CD4-positive, alpha-beta memory T cell (primary cell): ENCODE measurements around the gene SYNPO. TPM values are rescaled to one million over a fixed set of nuclear protein-coding genes. Genes with fewer than 3 reads are reported as not detected.

Experiments
- CTCF ChIA-PET: fragments of 350-600 bp; sonication (Branson Sonifier 250); formaldehyde crosslinking; loops from one replicate; lab custom pipeline; 2021; ENCODE audit warnings: inconsistent platforms; ENCODE audit not compliant: partially characterized antibody; lab: Charles Lee
- POLR2A ChIA-PET: fragments of 350-600 bp; sonication (Branson Sonifier 250); formaldehyde crosslinking; loops from one replicate; lab custom pipeline; 2021; ENCODE audit not compliant: partially characterized antibody; lab: Charles Lee
- DNase-seq, 5 donors: peaks; one replicate each; pipeline versions ENCODE4 v3.0.0 to v3.0.0-alpha.2; 2020 to 2022; ENCODE audit warnings: mixed read lengths in 1 of 5
- H3K27ac ChIP-seq: one replicate; pipeline ENCODE4 v1.7.0; 2013; ENCODE audit warnings: low read depth, low read length
- H3K27me3 ChIP-seq: 2 replicates; pipeline ENCODE4 v1.7.0; 2013; ENCODE audit warnings: mild to moderate bottlenecking, low read length, moderate library complexity; ENCODE audit not compliant: insufficient read depth
- H3K36me3 ChIP-seq: 2 replicates; pipeline ENCODE4 v1.7.0; 2013; ENCODE audit warnings: mild to moderate bottlenecking, low read length, moderate library complexity; ENCODE audit not compliant: insufficient read depth
- H3K4me1 ChIP-seq: 2 replicates; pipeline ENCODE4 v1.7.0; 2013; ENCODE audit warnings: mild to moderate bottlenecking, low read length, moderate library complexity; ENCODE audit not compliant: insufficient read depth
- H3K4me3 ChIP-seq, 2 donors: one replicate each; pipeline ENCODE4 v1.7.0; 2013; ENCODE audit warnings: low read length in 2 of 2, mild to moderate bottlenecking in 1 of 2
- H3K9me3 ChIP-seq, 2 donors: one replicate each; pipeline ENCODE4 v1.7.0; 2013; ENCODE audit warnings: low read length in 2 of 2, control low read depth in 1 of 2; ENCODE audit not compliant: control insufficient read depth in 1 of 2
- H3K27ac Mint-ChIP-seq, 7 donors: one replicate each; pipeline ENCODE4 v1.8.0; 2020 to 2021; ENCODE audit warnings: mixed read lengths in 7 of 7, mild to moderate bottlenecking in 6 of 7, inconsistent platforms in 3 of 7, moderate library complexity in 3 of 7
- H3K27me3 Mint-ChIP-seq, 2 donors: one replicate each; pipeline ENCODE4 v1.8.0; 2020 to 2021; ENCODE audit warnings: mixed read lengths in 2 of 2
- H3K36me3 Mint-ChIP-seq, 2 donors: one replicate each; pipeline ENCODE4 v1.8.0; 2020 to 2021; ENCODE audit warnings: mixed read lengths in 2 of 2, inconsistent platforms in 1 of 2, mild to moderate bottlenecking in 1 of 2
- H3K4me1 Mint-ChIP-seq, 4 donors: one replicate each; pipeline ENCODE4 v1.8.0; 2020 to 2021; ENCODE audit warnings: mixed read lengths in 4 of 4, mild to moderate bottlenecking in 1 of 4
- H3K4me3 Mint-ChIP-seq, 8 donors: one replicate each; pipeline ENCODE4 v1.8.0; 2020 to 2021; ENCODE audit warnings: mixed read lengths in 8 of 8, mild to moderate bottlenecking in 7 of 8, moderate library complexity in 6 of 8, inconsistent platforms in 3 of 8
- H3K9me3 Mint-ChIP-seq, 8 donors: one replicate each; pipeline ENCODE4 v1.8.0; 2020 to 2021; ENCODE audit warnings: mixed read lengths in 8 of 8, mild to moderate bottlenecking in 5 of 8, inconsistent platforms in 3 of 8, moderate library complexity in 1 of 8
- intact Hi-C: fragments of 100-400 bp; cut with micrococcal nuclease; formaldehyde crosslinking; loops from one replicate; pipeline ENCODE4 v1.15.1; 2023
- polyA plus RNA-seq, 2 donors: library from polyadenylated mRNA; unstranded; fragments of 300-500 nt; fragmentation: Illumina TruSeq; gene quantifications; one replicate each; pipeline ENCODE4 v1.2.3, GENCODE V29; 2021
- total RNA-seq, 2 experiments: library from RNA; stranded (reverse); gene quantifications; one replicate each; pipeline ENCODE4 v1.2.3, GENCODE V29; 2021

Gene SYNPO
- total and polyA plus RNA-seq, 4 experiments from 2014 or later = 0.06 TPM; not detected in 3

- DNase-seq = no peak
- no peak overlapping the region for H3K4me3 Mint-ChIP-seq
- Histone ChIP-seq H3K27ac (no peak overlapping the region), H3K4me1 (no peaks in the 10 kb centered on the region), H3K4me3 (no peak overlapping the region), H3K27me3 (no peaks in the 10 kb centered on the region), H3K36me3 (no peaks in the 10 kb centered on the region), H3K9me3 (no peaks in the 10 kb centered on the region)
- intact Hi-C loops = no loop called here
- H3K36me3 Mint-ChIP-seq = no peaks in the 10 kb centered on the region
- no peaks in the 10 kb centered on the region for H3K4me1 Mint-ChIP-seq
- peaks cover 2 to 15% of the 10 kb centered on the region in 2 donors for H3K27me3 Mint-ChIP-seq
- H3K27ac Mint-ChIP-seq = peak overlapping the region in 1 of 7 donors; percentile 51
- ChIA-PET POLR2A (no interaction called here), CTCF (no interaction called here)
- H3K9me3 Mint-ChIP-seq = peaks cover 0 to 2% (median 0%) of the 10 kb centered on the region in 8 donors
Observed at GRCh38 chr5:150632305-150633160, 7.9 kb upstream of the SYNPO start.

DNA sequence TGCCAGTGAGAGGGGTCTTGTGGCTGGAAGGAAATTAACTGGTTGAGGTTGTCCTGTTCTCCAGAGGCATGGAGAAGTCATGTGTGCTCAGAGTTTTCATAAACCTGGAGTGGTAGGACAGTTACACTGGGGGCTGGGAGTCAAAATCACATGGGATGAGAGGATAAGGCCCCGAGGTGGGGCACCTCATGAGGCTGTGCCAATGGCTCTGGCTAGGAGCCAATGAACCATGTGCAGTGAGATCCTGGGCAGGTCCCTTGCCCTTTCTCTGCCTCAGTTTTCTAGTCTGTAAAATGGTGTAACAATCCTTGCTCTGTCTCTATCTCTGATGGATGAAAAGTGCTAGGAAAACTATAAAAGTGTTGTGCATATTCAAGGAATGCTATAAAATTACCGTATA is 7.0 kb upstream of the SYNPO start:
- H3K27ac ChIP-seq = no peak overlapping the region
- H3K4me1 ChIP-seq = no peaks in the 10 kb centered on the region
- Mint-ChIP-seq H3K36me3 (no peaks in the 10 kb centered on the region), H3K9me3 (peaks cover 0 to 2% (median 0%) of the 10 kb centered on the region in 8 donors), H3K27me3 (peaks cover 2 to 17% of the 10 kb centered on the region in 2 donors), H3K4me1 (no peaks in the 10 kb centered on the region), H3K27ac (no peak overlapping the region), H3K4me3 (no peak overlapping the region)
- ChIA-PET POLR2A (no interaction called here), CTCF (no interaction called here)
- no peaks in the 10 kb centered on the region for H3K9me3 ChIP-seq
- no peak for DNase-seq
- intact Hi-C loops = no loop called here
- H3K4me3 ChIP-seq = no peak overlapping the region
- H3K36me3 ChIP-seq = no peaks in the 10 kb centered on the region
- no peaks in the 10 kb centered on the region for H3K27me3 ChIP-seq

- ChIA-PET CTCF (no interaction called here), POLR2A (no interaction called here)
- peaks cover 0 to 2% (median 0%) of the 10 kb centered on the region in 8 donors for H3K9me3 Mint-ChIP-seq
- no peak overlapping the region for H3K4me3 Mint-ChIP-seq
- intact Hi-C loops = no loop called here
- DNase-seq = no peak
- Histone ChIP-seq H3K9me3 (no peaks in the 10 kb centered on the region), H3K36me3 (no peaks in the 10 kb centered on the region), H3K4me1 (no peaks in the 10 kb centered on the region), H3K27ac (no peak overlapping the region), H3K4me3 (no peak overlapping the region), H3K27me3 (no peaks in the 10 kb centered on the region)
- no peaks in the 10 kb centered on the region for H3K36me3 Mint-ChIP-seq
- H3K27me3 Mint-ChIP-seq = peaks cover 6 to 22% of the 10 kb centered on the region in 2 donors
- no peak overlapping the region for H3K27ac Mint-ChIP-seq
- H3K4me1 Mint-ChIP-seq = no peaks in the 10 kb centered on the region
Observed at GRCh38 chr5:150636391-150637244, 3.8 kb upstream of the SYNPO start.

- H3K4me1 Mint-ChIP-seq = no peaks in the 10 kb centered on the region
- CTCF ChIA-PET = no interaction called here
- no peak overlapping the region for H3K4me3 ChIP-seq
- no peaks in the 10 kb centered on the region for H3K4me1 ChIP-seq
- H3K27me3 Mint-ChIP-seq = peaks cover 7 to 22% of the 10 kb centered on the region in 2 donors
- no peak overlapping the region for H3K4me3 Mint-ChIP-seq
- H3K36me3 ChIP-seq = no peaks in the 10 kb centered on the region
- peaks cover 0 to 2% (median 0%) of the 10 kb centered on the region in 8 donors for H3K9me3 Mint-ChIP-seq
- no peaks in the 10 kb centered on the region for H3K9me3 ChIP-seq
- H3K27me3 ChIP-seq = no peaks in the 10 kb centered on the region
- no peak overlapping the region for H3K27ac ChIP-seq
- H3K27ac Mint-ChIP-seq = no peak overlapping the region
- DNase-seq = no peak
- POLR2A ChIA-PET = no interaction called here
- no peaks in the 10 kb centered on the region for H3K36me3 Mint-ChIP-seq
- intact Hi-C loops = no loop called here
Observed at GRCh38 chr5:150637245-150638052, 3.0 kb upstream of the SYNPO start.

GRCh38 chr5:150638053-150638444 is 2.4 kb upstream of the SYNPO start:
- peaks cover 7 to 18% of the 10 kb centered on the region in 2 donors for H3K27me3 Mint-ChIP-seq
- H3K4me1 ChIP-seq = no peaks in the 10 kb centered on the region
- intact Hi-C loops = no loop called here
- no peaks in the 10 kb centered on the region for H3K36me3 Mint-ChIP-seq
- ChIA-PET POLR2A (no interaction called here), CTCF (no interaction called here)
- H3K9me3 ChIP-seq = no peaks in the 10 kb centered on the region
- H3K27ac Mint-ChIP-seq = no peak overlapping the region
- DNase-seq = no peak
- no peaks in the 10 kb centered on the region for H3K27me3 ChIP-seq
- H3K36me3 ChIP-seq = no peaks in the 10 kb centered on the region
- no peak overlapping the region for H3K27ac ChIP-seq
- H3K4me1 Mint-ChIP-seq = no peaks in the 10 kb centered on the region
- peaks cover 0 to 2% (median 0%) of the 10 kb centered on the region in 8 donors for H3K9me3 Mint-ChIP-seq
- no peak overlapping the region for H3K4me3 Mint-ChIP-seq
- no peak overlapping the region for H3K4me3 ChIP-seq

- no peak overlapping the region for H3K27ac ChIP-seq
- Mint-ChIP-seq H3K4me1 (no peaks in the 10 kb centered on the region), H3K27me3 (peaks cover 7 to 16% of the 10 kb centered on the region in 2 donors), H3K27ac (peak overlapping the region in 1 of 7 donors; percentile 52), H3K36me3 (no peaks in the 10 kb centered on the region), H3K9me3 (peaks cover 0 to 2% (median 0%) of the 10 kb centered on the region in 8 donors), H3K4me3 (no peak overlapping the region)
- H3K9me3 ChIP-seq = no peaks in the 10 kb centered on the region
- intact Hi-C loops = no loop called here
- no peaks in the 10 kb centered on the region for H3K4me1 ChIP-seq
- DNase-seq = no peak
- ChIA-PET POLR2A (no interaction called here), CTCF (no interaction called here)
- H3K4me3 ChIP-seq = no peak overlapping the region
- no peaks in the 10 kb centered on the region for H3K27me3 ChIP-seq
- H3K36me3 ChIP-seq = no peaks in the 10 kb centered on the region
Observed at GRCh38 chr5:150638488-150639376, 1.7 kb upstream of the SYNPO start.
